Fibroblast of skin of left biceps (primary cell): ENCODE measurements around the gene BMP6.
"Not testable (repeated sequence)": the region's sequence is repeated elsewhere in the genome, so short reads cannot be mapped to it uniquely, and the experiment has no call there.

Source experiments
- DNase-seq, 2 experiments: peaks; one replicate each; pipeline ENCODE4 v3.0.0-alpha.2; 2013; ENCODE audit warnings: low read depth in 2 of 2

BMP6 gene

GRCh38 chr6:7787731-7788130, 61.8 kb downstream of the BMP6 start:
- no peak for DNase-seq

GRCh38 chr6:7794509-7794908, 68.6 kb downstream of the BMP6 start:
- no peak for DNase-seq

GRCh38 chr6:7797386-7797785, 71.5 kb downstream of the BMP6 start:
- no peak for DNase-seq

- DNase-seq: no peak
Observed at GRCh38 chr6:7798751-7799150, 72.9 kb downstream of the BMP6 start.

- DNase-seq: no peak
Observed at GRCh38 chr6:7802662-7803061, 76.8 kb downstream of the BMP6 start.

GRCh38 chr6:7803214-7803613, 77.3 kb downstream of the BMP6 start:
- no peak for DNase-seq

GRCh38 chr6:7805078-7805849, 79.4 kb downstream of the BMP6 start:
- DNase-seq: no peak

- DNase-seq: no peak
Observed at GRCh38 chr6:7805850-7806214, 79.9 kb downstream of the BMP6 start.

- no peak for DNase-seq
Observed at GRCh38 chr6:7806711-7807110, 80.8 kb downstream of the BMP6 start.

- DNase-seq: no peak
Observed at GRCh38 chr6:7809346-7809745, 83.4 kb downstream of the BMP6 start.

GRCh38 chr6:7811441-7811840, 85.5 kb downstream of the BMP6 start:
- DNase-seq: no peak

GRCh38 chr6:7812623-7813022, 86.7 kb downstream of the BMP6 start:
- no peak for DNase-seq

GRCh38 chr6:7813193-7813592, 87.3 kb downstream of the BMP6 start:
- no peak for DNase-seq

- no peak for DNase-seq
Observed at GRCh38 chr6:7813704-7814103, 87.8 kb downstream of the BMP6 start.

- DNase-seq: no peak
Observed at GRCh38 chr6:7815716-7816115, 89.8 kb downstream of the BMP6 start.

- DNase-seq: not testable (repeated sequence)
Observed at GRCh38 chr6:7817184-7817583, 91.3 kb downstream of the BMP6 start.

GRCh38 chr6:7818257-7819214, 92.6 kb downstream of the BMP6 start:
- DNase-seq: no peak

GRCh38 chr6:7819431-7820015, 93.6 kb downstream of the BMP6 start:
- DNase-seq: peak in 1 of 2 experiments; percentile 49

- no peak for DNase-seq
Observed at GRCh38 chr6:7820288-7820835, 94.5 kb downstream of the BMP6 start.

GRCh38 chr6:7821426-7821825, 95.5 kb downstream of the BMP6 start:
- DNase-seq: no peak

- no peak for DNase-seq
Observed at GRCh38 chr6:7823552-7823951, 97.7 kb downstream of the BMP6 start.

GRCh38 chr6:7825986-7826385, 100.1 kb downstream of the BMP6 start:
- DNase-seq: no peak
